HL-60/S4 treated with retinoic acid at 250 ng/mL for 4 days and 3 days (cell line): ENCODE measurements around the gene ANXA2.

Experiments
- in situ Hi-C: fragments of 300-500 bp; cut with MboI; formaldehyde crosslinking; loops from 2 replicates; pipeline ENCODE4 v1.7.0; 2022; ENCODE audit warnings: low sequenced_read_pairs

The ANXA2 gene

GRCh38 chr15:60372227-60372626 is 25.6 kb downstream of the ANXA2 start:
- in situ Hi-C loops = no loop called here

- in situ Hi-C loops = no loop called here
These were observed 26.4 kb downstream of the ANXA2 start for GRCh38 chr15:60371175-60372051.

GRCh38 chr15:60370869-60371136 is 27.0 kb downstream of the ANXA2 start:
- in situ Hi-C loops = no loop called here

DNA sequence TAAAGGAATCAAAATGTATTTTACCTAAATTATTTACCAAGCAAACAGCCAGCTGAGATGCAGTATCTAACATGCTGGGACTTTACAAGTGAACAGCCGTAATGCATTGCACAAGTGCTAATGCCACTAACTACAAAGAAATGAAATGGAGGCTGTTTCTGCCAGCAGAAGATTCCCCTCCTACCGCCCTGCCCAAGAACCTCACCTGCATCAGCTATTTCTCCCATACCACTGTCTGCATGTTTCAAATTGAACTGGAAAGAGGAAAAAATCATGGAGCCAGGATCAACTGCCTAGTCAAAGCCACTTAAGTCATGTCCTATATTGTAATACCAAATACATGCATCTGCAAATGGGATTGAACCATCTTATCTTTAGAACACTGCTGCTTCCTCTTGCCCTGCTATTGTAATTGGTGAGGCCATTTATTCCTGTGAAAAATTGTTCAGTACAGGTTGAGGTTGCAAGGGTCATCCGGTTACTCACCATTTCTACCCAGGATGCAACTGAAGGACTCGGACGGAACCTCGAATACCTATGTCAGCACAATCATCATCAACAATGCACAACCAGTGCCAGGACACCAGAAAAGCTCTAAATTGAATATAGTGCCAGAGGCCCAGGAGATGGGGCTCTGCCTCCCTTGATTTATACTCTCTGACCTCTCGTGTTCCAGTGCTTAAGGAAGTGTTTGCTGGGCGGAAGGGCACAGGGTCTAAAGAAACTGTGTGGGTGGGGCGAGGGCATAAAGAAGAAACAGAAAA is 27.5 kb downstream of the ANXA2 start:
- in situ Hi-C loops = no loop called here

GRCh38 chr15:60369696-60370095 is 28.1 kb downstream of the ANXA2 start:
- in situ Hi-C loops = no loop called here

- in situ Hi-C loops = no loop called here
These were observed 33.2 kb downstream of the ANXA2 start for GRCh38 chr15:60364612-60364924.

- in situ Hi-C loops = no loop called here
These were observed 33.7 kb downstream of the ANXA2 start for GRCh38 chr15:60363903-60364611.

DNA sequence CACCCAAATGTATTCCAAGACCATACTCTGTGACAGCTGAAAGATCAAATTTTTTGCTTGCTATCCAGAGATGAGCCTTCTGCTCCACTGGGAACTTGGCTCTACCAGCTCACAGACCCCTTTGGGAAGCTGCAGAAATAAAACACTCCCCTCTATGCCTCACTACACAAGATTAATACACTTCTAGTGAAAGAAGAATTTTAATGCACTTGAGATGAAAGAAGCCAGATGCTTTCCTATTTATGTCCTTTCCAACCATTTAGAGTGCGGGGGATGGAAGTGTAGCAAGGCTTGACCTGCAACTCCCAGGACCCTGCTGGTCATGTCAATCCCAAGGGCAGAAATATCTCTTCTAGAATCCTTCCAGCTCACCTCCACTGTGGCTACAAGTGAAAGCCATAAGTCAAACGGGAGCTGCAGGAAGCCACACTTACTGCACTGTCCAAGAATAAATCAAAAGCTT is 34.7 kb downstream of the ANXA2 start:
- in situ Hi-C loops = no loop called here

- in situ Hi-C loops = no loop called here
These were observed 35.3 kb downstream of the ANXA2 start for GRCh38 chr15:60362321-60363086.

- in situ Hi-C loops = loop anchor here (10.0 kb wide), 1 partner anchor 165 kb away; no protein-coding TSS in a partner anchor
These were observed 38.0 kb downstream of the ANXA2 start for GRCh38 chr15:60359738-60360137.

DNA sequence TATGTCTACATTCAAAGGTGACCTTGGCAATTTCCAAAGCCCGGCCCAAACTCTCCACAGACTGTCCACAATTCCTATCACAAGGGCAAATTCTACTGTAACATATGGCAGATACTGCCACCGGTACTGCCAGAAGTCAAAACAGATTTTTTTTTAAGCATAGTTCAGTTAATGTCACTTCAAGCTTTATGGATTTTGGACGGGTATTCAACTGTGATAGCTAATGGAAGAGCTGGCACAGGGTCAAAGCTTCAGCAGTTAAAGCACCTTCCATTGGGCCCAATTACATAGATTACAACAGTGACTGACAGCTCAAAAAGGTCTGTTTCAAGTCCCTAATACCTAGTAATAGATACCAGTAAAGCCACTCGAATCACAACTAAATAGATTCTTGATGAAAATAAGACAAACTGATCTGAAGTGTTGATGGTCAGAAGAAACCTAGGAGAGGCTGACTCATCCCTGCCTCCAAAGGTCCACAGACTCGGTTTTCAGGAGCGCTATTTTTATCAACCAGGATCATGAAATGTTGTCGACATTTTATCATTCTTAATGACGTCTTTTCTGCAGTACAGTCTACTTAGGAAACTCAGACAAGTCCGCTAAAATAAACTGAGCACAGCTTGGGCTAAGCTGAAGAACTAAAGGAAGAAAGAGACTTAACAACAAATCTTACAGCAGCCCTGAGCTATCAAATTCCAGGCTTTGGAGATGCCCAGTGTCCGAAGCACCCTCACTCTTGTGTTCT is 38.7 kb downstream of the ANXA2 start:
- in situ Hi-C loops = loop anchor here (10.0 kb wide), 1 partner anchor 166 kb away; no protein-coding TSS in a partner anchor

DNA sequence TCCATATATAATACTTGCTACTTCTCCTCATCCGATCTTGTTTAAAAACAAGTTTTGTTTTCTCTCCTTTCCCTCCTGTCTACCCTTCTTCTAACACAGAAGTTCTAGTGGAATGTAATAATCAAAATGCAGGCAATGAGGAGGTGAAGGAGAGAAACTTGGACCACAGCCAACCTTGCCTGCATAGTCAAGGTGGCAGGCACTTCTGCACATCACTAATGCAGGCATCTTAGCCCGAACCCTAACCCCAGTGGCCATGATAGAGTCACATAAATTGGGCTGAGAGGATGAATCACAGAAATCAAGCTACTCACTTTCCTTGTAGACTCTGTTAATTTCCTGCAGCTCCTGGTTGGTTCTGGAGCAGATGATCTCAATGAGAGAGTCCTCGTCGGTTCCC is 41.0 kb downstream of the ANXA2 start:
- in situ Hi-C loops = loop anchor here (10.0 kb wide), 1 partner anchor 168 kb away; no protein-coding TSS in a partner anchor

GRCh38 chr15:60355148-60355857 is 42.5 kb downstream of the ANXA2 start:
- in situ Hi-C loops = loop anchor here (10.0 kb wide), 1 partner anchor 169 kb away; no protein-coding TSS in a partner anchor

- in situ Hi-C loops = loop anchor here (10.0 kb wide), 1 partner anchor 171 kb away; no protein-coding TSS in a partner anchor
These were observed 44.4 kb downstream of the ANXA2 start for GRCh38 chr15:60353245-60353920.

DNA sequence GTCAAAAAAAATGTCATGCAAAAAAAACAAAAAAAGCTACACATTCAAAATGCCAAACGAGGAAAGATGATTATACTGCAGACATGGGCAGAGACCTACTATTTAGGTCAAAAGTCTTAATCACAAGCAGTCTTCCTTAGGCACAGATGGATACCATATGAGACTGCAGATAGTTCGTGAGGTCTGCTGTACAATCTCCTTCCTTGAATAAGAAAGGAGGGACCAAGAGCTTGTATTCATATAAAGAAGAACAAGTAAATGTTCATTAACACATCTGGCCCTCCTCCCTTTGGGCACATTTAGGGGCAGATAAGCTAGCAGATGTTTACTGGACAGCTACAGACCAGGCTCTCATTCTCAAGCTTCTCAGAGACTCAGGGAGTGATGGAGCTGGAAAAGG is 45.3 kb downstream of the ANXA2 start:
- in situ Hi-C loops = loop anchor here (10.0 kb wide), 1 partner anchor 172 kb away; no protein-coding TSS in a partner anchor

- in situ Hi-C loops = loop anchor here (10.0 kb wide), 1 partner anchor 174 kb away; no protein-coding TSS in a partner anchor
These were observed 46.7 kb downstream of the ANXA2 start for GRCh38 chr15:60351066-60351465.

DNA sequence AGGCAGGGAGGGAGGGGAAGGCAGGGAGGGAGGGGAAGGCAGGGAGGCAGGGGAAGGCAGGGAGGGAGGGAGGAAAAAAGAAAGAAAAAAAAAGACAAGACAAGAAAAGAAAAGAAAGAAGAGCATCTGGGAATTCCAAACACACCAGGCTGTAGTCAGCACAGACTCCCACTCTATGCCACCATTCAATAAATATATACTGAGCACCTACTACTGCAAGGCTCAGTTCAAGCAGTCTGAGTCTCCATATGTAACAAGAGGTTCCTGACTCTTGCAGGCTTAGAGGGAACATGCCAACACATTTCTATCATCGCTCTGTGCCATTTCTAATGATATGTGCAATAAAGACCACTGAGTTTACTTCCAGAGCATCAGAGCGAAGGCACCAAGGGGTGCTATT is 47.7 kb downstream of the ANXA2 start:
- in situ Hi-C loops = loop anchor here (10.0 kb wide), 1 partner anchor 175 kb away; no protein-coding TSS in a partner anchor

DNA sequence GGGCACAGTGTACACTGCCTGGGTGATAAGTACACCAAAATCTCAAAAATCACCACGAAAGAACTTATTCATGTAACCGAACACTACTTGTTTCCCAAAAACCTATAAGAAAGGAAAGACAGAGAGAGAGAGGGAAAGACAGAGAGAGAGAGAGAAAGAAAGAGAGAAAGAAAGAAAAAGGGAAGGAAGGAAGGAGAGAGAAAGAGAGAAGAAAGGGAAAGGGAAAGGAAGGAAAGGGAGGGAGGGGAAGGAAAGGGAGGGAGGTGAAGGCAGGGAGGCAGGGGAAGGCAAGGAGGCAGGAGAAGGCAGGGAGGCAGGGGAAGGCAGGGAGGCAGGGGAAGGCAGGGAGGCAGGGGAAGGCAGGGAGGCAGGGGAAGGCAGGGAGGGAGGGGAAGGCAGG is 48.2 kb downstream of the ANXA2 start:
- in situ Hi-C loops = no loop called here
